GM23248 (cell line): Measurements from ENCODE around the gene ANKRD12. TPM values are rescaled to one million over a fixed set of nuclear protein-coding genes. Genes with fewer than 3 reads are reported as not detected.
"Not testable (repeated sequence)": the region's sequence is repeated elsewhere in the genome, so short reads cannot be mapped to it uniquely, and the experiment has no call there.

ENCODE experiments used
- DNase-seq: peaks from one replicate; pipeline ENCODE4 v3.0.0-alpha.2; 2015
- H2AFZ ChIP-seq: fragments of 200-600 bp; sonication (generic); 2 replicates; pipeline ENCODE4 v1.6.1; 2016; ENCODE audit warnings: antibody characterized with exemption
- H3F3A ChIP-seq: fragments of 200-600 bp; sonication (generic); 2 replicates; pipeline ENCODE4 v1.6.1; 2016; ENCODE audit warnings: mild to moderate bottlenecking, antibody characterized with exemption, mixed run types; ENCODE audit not compliant: insufficient read depth
- H3K27ac ChIP-seq: fragments of 200-600 bp; sonication (generic); 2 replicates; pipeline ENCODE4 v1.5.1; 2016; ENCODE audit warnings: mild to moderate bottlenecking
- H3K27me3 ChIP-seq: fragments of 200-600 bp; sonication (generic); replicated peaks from 2 replicates; pipeline ENCODE4 v1.6.1; 2016; ENCODE audit warnings: mild to moderate bottlenecking; ENCODE audit not compliant: insufficient read depth
- H3K36me3 ChIP-seq: fragments of 200-600 bp; sonication (generic); 2 replicates; pipeline ENCODE4 v1.6.1; 2016; ENCODE audit warnings: low read depth, mild to moderate bottlenecking
- H3K4me1 ChIP-seq: fragments of 200-600 bp; sonication (generic); 2 replicates; pipeline ENCODE4 v1.6.1; 2016; ENCODE audit warnings: mild to moderate bottlenecking; ENCODE audit not compliant: insufficient read depth
- H3K4me2 ChIP-seq: fragments of 200-600 bp; sonication (generic); one replicate; pipeline ENCODE4 v1.6.1; 2016; ENCODE audit warnings: mild to moderate bottlenecking; ENCODE audit not compliant: unreplicated experiment
- H3K4me3 ChIP-seq: fragments of 200-600 bp; sonication (generic); 2 replicates; pipeline ENCODE4 v1.5.1; 2016; ENCODE audit warnings: mild to moderate bottlenecking
- H3K79me2 ChIP-seq: fragments of 200-600 bp; sonication (generic); 2 replicates; pipeline ENCODE4 v1.6.1; 2016; ENCODE audit warnings: mild to moderate bottlenecking; ENCODE audit not compliant: insufficient read depth
- H3K9ac ChIP-seq: fragments of 200-600 bp; sonication (generic); 2 replicates; pipeline ENCODE4 v1.6.1; 2016; ENCODE audit warnings: mild to moderate bottlenecking
- H3K9me2 ChIP-seq: fragments of 200-600 bp; sonication (generic); 2 replicates; pipeline ENCODE4 v1.6.1; 2016; ENCODE audit warnings: mixed run types, mild to moderate bottlenecking, moderate library complexity; ENCODE audit not compliant: insufficient read depth
- H3K9me3 ChIP-seq: fragments of 200-600 bp; sonication (generic); one replicate; pipeline ENCODE4 v1.6.1; 2017; ENCODE audit warnings: low read depth
- H4K20me1 ChIP-seq: fragments of 200-600 bp; sonication (generic); 2 replicates; pipeline ENCODE4 v1.6.0; 2016; ENCODE audit not compliant: insufficient read depth
- EZH2 ChIP-seq: fragments of 200-600 bp; sonication (generic); IDR thresholded peaks from 2 replicates; pipeline ENCODE4 v1.6.1; 2018; ENCODE audit warnings: antibody characterized with exemption, mild to moderate bottlenecking; ENCODE audit not compliant: insufficient read depth, poor library complexity, severe bottlenecking
- EZH2phosphoT487 ChIP-seq: fragments of 200-600 bp; sonication (generic); IDR thresholded peaks from 2 replicates; pipeline ENCODE4 v1.6.1; 2018; ENCODE audit warnings: antibody characterized with exemption, moderate library complexity, mild to moderate bottlenecking, low read depth; ENCODE audit not compliant: insufficient read depth
- WGBS, 2 experiments: methylation state at CpG; one replicate each; pipeline ENCODE4 v1.1.6; 2015 to 2017; ENCODE audit warnings: low lambda C conversion rate in 2 of 2, low coverage in 1 of 2; ENCODE audit errors: missing lambda C conversion rate in 2 of 2; 5-methylcytosine and 5-hydroxymethylcytosine counted together
- in situ Hi-C: fragments of 300-500 bp; cut with MboI; formaldehyde crosslinking; loops from 2 replicates; pipeline ENCODE4 v1.15.0; 2020
- polyA plus RNA-seq: library from polyadenylated mRNA; unstranded; fragments of >200 nt; fragmentation: Nextera tagmentation; extraction: Ambion mirVana; gene quantifications from 2 replicates; pipeline ENCODE4 v1.2.1, GENCODE V29; 2016
- total RNA-seq: library from RNA; depleted of rRNA; stranded (reverse); fragments of >200 nt; shearing (Covaris generic); gene quantifications from 2 replicates; pipeline ENCODE4 v1.2.3, GENCODE V29; 2014

Gene ANKRD12
- total and polyA plus RNA-seq, 2 experiments from 2014 or later: 16.5 to 34.8 TPM

- no peaks in the 10 kb centered on the region for H3K27me3 ChIP-seq
- H3K9ac ChIP-seq: no peak overlapping the region
- no peak overlapping the region for H3K4me3 ChIP-seq
- no peaks in the 10 kb centered on the region for H3K4me1 ChIP-seq
- no peaks in the 10 kb centered on the region for H3K9me3 ChIP-seq
- peaks cover 100% of the 10 kb centered on the region for H3K79me2 ChIP-seq
- no peak overlapping the region for H3K4me2 ChIP-seq
- no peak overlapping the region for H3K27ac ChIP-seq
- in situ Hi-C loops: no loop called here
- no peaks in the 10 kb centered on the region for H3K36me3 ChIP-seq
- no peaks in the 10 kb centered on the region for H3F3A ChIP-seq
- H4K20me1 ChIP-seq: peaks cover 25% of the 10 kb centered on the region
- H3K9me2 ChIP-seq: no peaks in the 10 kb centered on the region
- H2AFZ ChIP-seq: no peak overlapping the region
- WGBS, 2 experiments: 60 to 61% methylated on average over 2 of the region's 2 CpGs
- no peak for TF ChIP-seq EZH2
- TF ChIP-seq EZH2phosphoT487: no peak
- no peak for DNase-seq
These were observed 21.2 kb downstream of the ANKRD12 start for GRCh38 chr18:9157806-9158205.

GRCh38 chr18:9160014-9160413, 23.4 kb downstream of the ANKRD12 start:
- H3K27ac ChIP-seq: no peak overlapping the region
- in situ Hi-C loops: no loop called here
- H3K9me3 ChIP-seq: no peaks in the 10 kb centered on the region
- no peaks in the 10 kb centered on the region for H3K27me3 ChIP-seq
- H3K36me3 ChIP-seq: no peaks in the 10 kb centered on the region
- H3K79me2 ChIP-seq: peaks cover 100% of the 10 kb centered on the region
- peaks cover 30% of the 10 kb centered on the region for H4K20me1 ChIP-seq
- no peak overlapping the region for H3K4me3 ChIP-seq
- no peak overlapping the region for H2AFZ ChIP-seq
- H3K4me2 ChIP-seq: no peak overlapping the region
- WGBS, 2 experiments: 81 to 89% methylated on average over 4 of the region's 4 CpGs
- no peaks in the 10 kb centered on the region for H3K9me2 ChIP-seq
- H3K4me1 ChIP-seq: no peaks in the 10 kb centered on the region
- no peak for TF ChIP-seq EZH2phosphoT487
- no peak overlapping the region for H3K9ac ChIP-seq
- no peak for DNase-seq
- H3F3A ChIP-seq: no peaks in the 10 kb centered on the region

- H3K4me3 ChIP-seq, H3K9me3 ChIP-seq, H2AFZ ChIP-seq, H3K9ac ChIP-seq, H3K36me3 ChIP-seq, H3K4me1 ChIP-seq, H3K9me2 ChIP-seq, H3K27me3 ChIP-seq, H3F3A ChIP-seq, H3K4me2 ChIP-seq, in situ Hi-C loops, DNase-seq, H3K27ac ChIP-seq: not testable (repeated sequence)
- Histone ChIP-seq H3K79me2 (peaks cover 96% of the 10 kb centered on the region), H4K20me1 (peaks cover 25% of the 10 kb centered on the region; the same call in 1 of the 2 replicates)
- 95 to 99% methylated on average over 4 of the region's 4 CpGs for WGBS, 2 experiments
These were observed 26.1 kb downstream of the ANKRD12 start for GRCh38 chr18:9162663-9163062.

GRCh38 chr18:9164149-9164548, 27.6 kb downstream of the ANKRD12 start:
- in situ Hi-C loops, H3F3A ChIP-seq: not testable (repeated sequence)

GRCh38 chr18:9165883-9166282, 29.3 kb downstream of the ANKRD12 start:
- DNase-seq, H3K9ac ChIP-seq, H3F3A ChIP-seq, H3K9me3 ChIP-seq, H3K27me3 ChIP-seq, H3K27ac ChIP-seq, H3K9me2 ChIP-seq, in situ Hi-C loops, H3K36me3 ChIP-seq, H3K4me1 ChIP-seq, H3K4me3 ChIP-seq, H3K4me2 ChIP-seq, H2AFZ ChIP-seq: not testable (repeated sequence)
- Histone ChIP-seq H3K79me2 (peaks cover 93% of the 10 kb centered on the region), H4K20me1 (peaks cover 17% of the 10 kb centered on the region; the same call in 1 of the 2 replicates)
- WGBS, 2 experiments: 86 to 95% methylated on average over 3 of the region's 3 CpGs

More at GRCh38 chr18:9164149-9164548, 27.6 kb downstream of the ANKRD12 start:
- not testable (repeated sequence) for H3K9me3 ChIP-seq, H3K4me1 ChIP-seq, H3K27ac ChIP-seq, H3K4me2 ChIP-seq, H3K4me3 ChIP-seq, H2AFZ ChIP-seq, H3K9ac ChIP-seq, H3K27me3 ChIP-seq, H3K9me2 ChIP-seq, H3K36me3 ChIP-seq, DNase-seq
- Histone ChIP-seq H4K20me1 (peaks cover 17% of the 10 kb centered on the region; the same call in 1 of the 2 replicates), H3K79me2 (peaks cover 95% of the 10 kb centered on the region)

GRCh38 chr18:9169515-9169914, 32.9 kb downstream of the ANKRD12 start:
- H3K4me1 ChIP-seq, H3K9ac ChIP-seq, H3K27me3 ChIP-seq, DNase-seq, H3K4me3 ChIP-seq, in situ Hi-C loops, H3K36me3 ChIP-seq, H3F3A ChIP-seq, H3K9me3 ChIP-seq, H3K27ac ChIP-seq, H2AFZ ChIP-seq, H3K9me2 ChIP-seq, H3K4me2 ChIP-seq: not testable (repeated sequence)
- WGBS, 2 experiments: 85 to 91% methylated on average over 3 of the region's 3 CpGs
- peaks cover 10% of the 10 kb centered on the region; the same call in 1 of the 2 replicates for H4K20me1 ChIP-seq
- H3K79me2 ChIP-seq: peaks cover 92% of the 10 kb centered on the region

GRCh38 chr18:9171919-9172318, 35.3 kb downstream of the ANKRD12 start:
- H3K4me1 ChIP-seq, H3F3A ChIP-seq, H3K4me2 ChIP-seq, H3K9me3 ChIP-seq, H3K27ac ChIP-seq, in situ Hi-C loops, H3K9me2 ChIP-seq, DNase-seq, H3K9ac ChIP-seq, H3K27me3 ChIP-seq, H3K4me3 ChIP-seq, H2AFZ ChIP-seq, H3K36me3 ChIP-seq: not testable (repeated sequence)
- WGBS, 2 experiments: 86 to 94% methylated on average over 3 of the region's 3 CpGs
- H3K79me2 ChIP-seq: peaks cover 96% of the 10 kb centered on the region
- H4K20me1 ChIP-seq: peaks cover 10% of the 10 kb centered on the region; the same call in 1 of the 2 replicates
